ENCODE results near the gene CCDC30. TPM values are rescaled to one million over a fixed set of nuclear protein-coding genes. Genes with fewer than 3 reads are reported as not detected.

CCDC30 gene
- total RNA-seq, 6 experiments from 2014 or later: 0.18 to 1.2 (median 0.31) TPM

DNA sequence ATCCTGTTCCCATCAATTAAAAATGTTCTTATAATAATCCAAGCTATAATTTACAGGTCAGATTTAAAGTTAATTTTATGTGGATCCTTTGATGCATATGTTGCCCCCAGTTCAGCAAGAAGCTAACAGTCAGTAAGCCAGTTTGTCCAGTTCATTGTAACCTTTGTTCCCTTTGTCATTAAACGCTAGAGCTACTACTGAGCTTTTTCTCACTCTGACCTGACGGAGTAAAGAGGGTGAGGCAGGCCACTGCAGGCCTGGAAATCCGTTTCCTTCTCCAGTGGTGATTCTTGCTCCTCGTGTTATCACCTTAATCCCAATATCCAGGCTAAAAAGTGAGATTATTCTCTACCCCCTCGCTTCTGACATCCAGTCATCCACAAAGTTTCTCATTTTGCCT lies 229.4 kb downstream of the CCDC30 start:
- Mint-ChIP-seq H3K4me3 (no peak overlapping the region), H3K36me3 (ENCODE audit: low read depth) (peaks cover 54% of the 10 kb centered on the region), H3K9me3 (no peaks in the 10 kb centered on the region), H3K4me1 (ENCODE audit: low read depth) (peaks cover 76% of the 10 kb centered on the region), H3K27ac (peak overlapping the region; percentile 20; the same call in 1 of the 2 replicates), H3K27me3 (ENCODE audit: insufficient read depth) (no peaks in the 10 kb centered on the region)
- TF ChIP-seq, protein P1, sequence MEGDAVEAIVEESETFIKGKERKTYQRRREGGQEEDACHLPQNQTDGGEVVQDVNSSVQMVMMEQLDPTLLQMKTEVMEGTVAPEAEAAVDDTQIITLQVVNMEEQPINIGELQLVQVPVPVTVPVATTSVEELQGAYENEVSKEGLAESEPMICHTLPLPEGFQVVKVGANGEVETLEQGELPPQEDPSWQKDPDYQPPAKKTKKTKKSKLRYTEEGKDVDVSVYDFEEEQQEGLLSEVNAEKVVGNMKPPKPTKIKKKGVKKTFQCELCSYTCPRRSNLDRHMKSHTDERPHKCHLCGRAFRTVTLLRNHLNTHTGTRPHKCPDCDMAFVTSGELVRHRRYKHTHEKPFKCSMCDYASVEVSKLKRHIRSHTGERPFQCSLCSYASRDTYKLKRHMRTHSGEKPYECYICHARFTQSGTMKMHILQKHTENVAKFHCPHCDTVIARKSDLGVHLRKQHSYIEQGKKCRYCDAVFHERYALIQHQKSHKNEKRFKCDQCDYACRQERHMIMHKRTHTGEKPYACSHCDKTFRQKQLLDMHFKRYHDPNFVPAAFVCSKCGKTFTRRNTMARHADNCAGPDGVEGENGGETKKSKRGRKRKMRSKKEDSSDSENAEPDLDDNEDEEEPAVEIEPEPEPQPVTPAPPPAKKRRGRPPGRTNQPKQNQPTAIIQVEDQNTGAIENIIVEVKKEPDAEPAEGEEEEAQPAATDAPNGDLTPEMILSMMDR (IDR thresholded peaks at IDR 0.05): no peak
- DNase-seq: no peak

DNA sequence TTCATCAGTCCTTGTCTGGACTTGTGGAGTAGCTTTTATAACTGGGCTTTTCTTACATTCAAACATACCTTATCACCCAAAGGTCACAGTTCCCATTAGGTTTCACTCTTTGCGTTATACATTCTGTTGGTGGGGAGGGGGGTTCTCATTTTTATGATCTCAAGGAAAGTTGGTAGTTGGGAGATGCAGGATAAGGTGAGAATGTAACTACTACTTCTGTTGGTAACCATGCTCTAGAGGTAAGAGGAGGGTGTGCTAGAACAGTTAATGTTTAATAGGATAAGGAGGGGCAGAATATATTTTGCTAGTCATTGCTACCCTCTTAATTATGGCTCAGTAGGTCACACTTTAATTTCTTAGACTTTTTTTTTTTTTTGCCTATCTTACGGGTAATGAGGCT lies 229.8 kb downstream of the CCDC30 start:
- TF ChIP-seq, protein P1 (IDR thresholded peaks at IDR 0.05): no peak
- no peaks in the 10 kb centered on the region for H3K27me3 Mint-ChIP-seq (ENCODE audit: insufficient read depth)
- H3K9me3 Mint-ChIP-seq: no peaks in the 10 kb centered on the region
- H3K4me3 Mint-ChIP-seq: no peak overlapping the region
- peaks cover 72% of the 10 kb centered on the region for H3K4me1 Mint-ChIP-seq (ENCODE audit: low read depth)
- peaks cover 51% of the 10 kb centered on the region for H3K36me3 Mint-ChIP-seq (ENCODE audit: low read depth)
- H3K27ac Mint-ChIP-seq: peak overlapping the region; percentile 20
- DNase-seq: no peak

DNA sequence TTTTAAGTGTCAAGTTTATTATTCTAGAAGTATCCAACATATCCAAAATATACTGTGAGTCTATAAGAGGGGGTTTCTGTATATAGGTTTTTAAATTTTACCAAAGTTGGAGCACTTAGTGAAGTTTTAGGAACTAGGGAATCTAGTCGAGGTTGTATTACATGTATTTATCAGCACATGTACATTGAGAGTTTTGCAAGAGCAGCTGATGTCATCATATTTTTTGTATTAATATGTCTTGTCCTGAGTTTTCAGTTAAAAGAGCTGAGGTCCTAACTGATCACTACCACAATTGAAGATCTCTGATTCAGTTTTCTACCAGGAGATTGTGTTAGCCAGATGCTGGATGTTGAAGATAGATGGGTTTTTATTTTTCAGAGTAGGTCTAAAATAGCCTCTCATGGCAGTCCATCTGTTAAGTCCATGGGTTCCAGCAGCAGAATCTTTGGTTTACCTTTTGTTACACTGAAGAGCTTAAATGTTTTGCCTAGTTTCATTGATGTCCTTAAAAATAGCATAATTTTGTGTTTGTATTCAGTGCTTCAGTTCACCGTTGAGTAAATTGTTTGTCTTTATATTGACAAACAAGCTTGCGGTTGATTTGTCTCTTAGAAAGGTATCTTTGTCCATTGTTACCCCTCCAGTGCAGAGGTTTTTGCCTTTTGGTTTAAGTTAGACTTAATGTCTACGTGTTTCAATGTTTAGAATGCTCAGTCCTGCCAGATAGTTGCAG lies 235.2 kb downstream of the CCDC30 start:
- no peaks in the 10 kb centered on the region for H3K9me3 Mint-ChIP-seq
- peaks cover 36% of the 10 kb centered on the region for H3K4me1 Mint-ChIP-seq (ENCODE audit: low read depth)
- DNase-seq: no peak
- H3K36me3 Mint-ChIP-seq (ENCODE audit: low read depth): peaks cover 86% of the 10 kb centered on the region
- peak overlapping the region; percentile 45; the same call in 1 of the 2 replicates for H3K27ac Mint-ChIP-seq
- TF ChIP-seq, protein P1 (IDR thresholded peaks at IDR 0.05): no peak
- no peaks in the 10 kb centered on the region for H3K27me3 Mint-ChIP-seq (ENCODE audit: insufficient read depth)
- H3K4me3 Mint-ChIP-seq: no peak overlapping the region

DNA sequence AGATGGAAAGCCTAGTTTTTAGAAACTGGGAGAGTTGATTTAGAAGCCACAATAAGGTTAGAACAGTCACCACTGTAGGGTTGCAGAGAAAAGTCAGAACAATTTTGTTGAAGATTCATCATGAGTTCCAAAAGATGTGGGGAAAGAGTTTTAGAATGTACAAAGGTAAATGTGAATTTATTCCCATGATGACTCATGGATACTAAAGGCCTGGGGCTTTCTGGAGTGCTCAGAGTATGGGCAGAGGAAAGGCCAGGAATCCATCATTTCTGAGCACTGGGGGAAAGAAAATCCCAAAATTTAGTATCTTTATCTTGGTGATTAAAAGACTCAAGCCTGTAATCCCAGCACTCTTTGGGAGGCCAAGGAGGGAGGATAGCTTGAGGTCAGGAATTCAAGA lies 236.9 kb downstream of the CCDC30 start:
- no peaks in the 10 kb centered on the region for H3K9me3 Mint-ChIP-seq
- H3K4me1 Mint-ChIP-seq (ENCODE audit: low read depth): peaks cover 22% of the 10 kb centered on the region
- peak; percentile 22 for DNase-seq
- H3K27me3 Mint-ChIP-seq (ENCODE audit: insufficient read depth): no peaks in the 10 kb centered on the region
- H3K4me3 Mint-ChIP-seq: no peak overlapping the region
- H3K27ac Mint-ChIP-seq: peak overlapping the region; percentile 18; the same call in 1 of the 2 replicates
- TF ChIP-seq, protein P1 (IDR thresholded peaks at IDR 0.05): no peak
- H3K36me3 Mint-ChIP-seq (ENCODE audit: low read depth): peaks cover 89% of the 10 kb centered on the region

DNA sequence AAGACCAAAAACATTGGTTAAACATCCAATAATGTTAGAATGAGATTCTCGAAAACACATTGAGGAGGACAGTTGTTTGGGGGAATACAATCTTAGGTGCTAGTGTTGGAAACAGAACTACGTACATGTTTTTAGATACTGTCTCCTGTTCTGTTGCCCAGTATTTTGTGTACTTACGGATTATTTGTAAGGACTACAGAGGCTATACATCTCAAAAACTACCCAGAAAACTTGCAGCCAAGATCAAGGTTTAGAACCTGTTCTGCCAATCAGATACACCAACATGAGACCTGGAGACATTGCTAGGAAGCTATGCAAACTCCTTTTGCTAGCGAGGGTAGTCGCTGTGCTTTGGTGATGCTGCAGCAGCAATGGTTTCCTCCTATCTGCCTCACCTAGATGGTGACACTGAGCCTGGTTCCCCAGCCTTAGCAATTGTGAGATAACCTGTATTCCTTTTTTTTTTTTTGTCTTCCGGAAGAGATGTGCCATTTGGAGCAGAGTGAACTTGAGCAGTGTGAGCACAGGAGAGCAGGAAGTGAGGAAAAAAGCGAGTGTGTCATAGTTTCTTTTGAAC lies 240.9 kb downstream of the CCDC30 start:
- Mint-ChIP-seq H3K27ac (peak overlapping the region; percentile 12; the same call in 1 of the 2 replicates), H3K4me3 (no peak overlapping the region), H3K36me3 (ENCODE audit: low read depth) (peaks cover 76% of the 10 kb centered on the region), H3K4me1 (ENCODE audit: low read depth) (peaks cover 17% of the 10 kb centered on the region), H3K9me3 (no peaks in the 10 kb centered on the region), H3K27me3 (ENCODE audit: insufficient read depth) (no peaks in the 10 kb centered on the region)
- DNase-seq: no peak
- TF ChIP-seq, protein P1 (IDR thresholded peaks at IDR 0.05): no peak

Other genes with a start within 250 kb of the CCDC30 start
- 10 to 100 TPM; 24.5 to 31.3 (median 28.9) TPM for gene FOXJ3, start 128.1 kb upstream of the CCDC30 start, total RNA-seq (2021; fragmentation: NEBNext Ultra II Directional; extraction: Animal tissue kit (Norgen Biotek cat#: 25700))
- gene RIMKLA, start 82.5 kb upstream of the CCDC30 start, total RNA-seq (2021; fragmentation: NEBNext Ultra II Directional; extraction: Animal tissue kit (Norgen Biotek cat#: 25700)): not detected
- gene ZMYND12, start 7.3 kb upstream of the CCDC30 start, total RNA-seq (2021; fragmentation: NEBNext Ultra II Directional; extraction: Animal tissue kit (Norgen Biotek cat#: 25700)): under 1 TPM in 1 of 6 experiments, not detected in 5; 0.20 TPM
- gene PPCS, start 6.7 kb upstream of the CCDC30 start, total RNA-seq (2021; fragmentation: NEBNext Ultra II Directional; extraction: Animal tissue kit (Norgen Biotek cat#: 25700)): 10 to 100 TPM; 27.6 to 34.8 (median 29.2) TPM
- 10 to 100 TPM; 30.0 to 45.6 (median 40.0) TPM for gene PPIH, start 195.1 kb downstream of the CCDC30 start, total RNA-seq (2021; fragmentation: NEBNext Ultra II Directional; extraction: Animal tissue kit (Norgen Biotek cat#: 25700))
- gene YBX1, start 219.1 kb downstream of the CCDC30 start, total RNA-seq (2021; fragmentation: NEBNext Ultra II Directional; extraction: Animal tissue kit (Norgen Biotek cat#: 25700)): 100 to 1,000 TPM; 736 to 879 (median 836) TPM